Activated CD4-positive, alpha-beta T cell treated with anti-CD3 and anti-CD28 coated beads, Interleukin-2, amount 10 ng/mL, durations not matched to agents 7 days and 5 days (primary cell): Measurements from ENCODE around the gene TADA2B. TPM values are rescaled to one million over a fixed set of nuclear protein-coding genes. Genes with fewer than 3 reads are reported as not detected.

Source experiments
- CTCF ChIA-PET: fragments of 350-600 bp; sonication (Branson Sonifier 250); formaldehyde crosslinking; loops from one replicate; lab custom pipeline; 2021; ENCODE audit warnings: antibody characterized with exemption; lab: Charles Lee
- POLR2A ChIA-PET: fragments of 350-600 bp; sonication (Branson Sonifier 250); formaldehyde crosslinking; loops from one replicate; lab custom pipeline; 2021; ENCODE audit warnings: antibody characterized with exemption; lab: Charles Lee
- DNase-seq: peaks from one replicate; pipeline ENCODE4 v3.0.0-alpha.2; 2020
- H3K27ac Mint-ChIP-seq: one replicate; pipeline ENCODE4 v1.8.0; 2021; ENCODE audit warnings: mild to moderate bottlenecking, moderate library complexity, mixed read lengths
- H3K27me3 Mint-ChIP-seq: one replicate; pipeline ENCODE4 v1.8.0; 2021; ENCODE audit warnings: mixed read lengths
- H3K36me3 Mint-ChIP-seq: one replicate; pipeline ENCODE4 v1.8.0; 2021; ENCODE audit warnings: low read depth, mixed read lengths
- H3K4me1 Mint-ChIP-seq: one replicate; pipeline ENCODE4 v1.8.0; 2021; ENCODE audit warnings: mixed read lengths
- H3K4me3 Mint-ChIP-seq: one replicate; pipeline ENCODE4 v1.8.0; 2021; ENCODE audit warnings: mild to moderate bottlenecking, moderate library complexity, mixed read lengths
- H3K9me3 Mint-ChIP-seq: one replicate; pipeline ENCODE4 v1.8.0; 2021; ENCODE audit warnings: mixed read lengths
- total RNA-seq, 2 experiments: library from RNA; stranded (reverse); gene quantifications; one replicate each; pipeline ENCODE4 v1.2.3, GENCODE V29; 2021

TADA2B gene
- total RNA-seq = 10 to 100 TPM; 25.5 to 26.1 TPM

GRCh38 chr4:7043284-7044136 lies at the start of gene TADA2B:
TADA2B (plus strand) TSS chr4:7043372; CDS start chr4:7043580, 208 bp downstream.
- ChIA-PET POLR2A (interaction anchor here (0.7 to 1.5 kb wide), 3 partner anchors 20 to 57 kb away, joined by 3 to 5 read pairs (median 4); no protein-coding TSS in a partner anchor), CTCF (interaction anchor here (0.7 to 9.0 kb wide), 30 partner anchors 9 to 718 kb away, joined by 3 to 128 read pairs (median 5); partner anchors contain the start of genes GRPEL1 and MRFAP1L1)
- no peaks in the 10 kb centered on the region for H3K9me3 Mint-ChIP-seq
- H3K4me1 Mint-ChIP-seq = peaks cover 43% of the 10 kb centered on the region
- peak within 1 kb of the TSS; percentile 90 for H3K4me3 Mint-ChIP-seq
- peaks cover 6% of the 10 kb centered on the region for H3K27me3 Mint-ChIP-seq
- DNase-seq = peak; percentile 63
- H3K27ac Mint-ChIP-seq = peak within 1 kb of the TSS; percentile 87
- peaks cover 8% of the 10 kb centered on the region for H3K36me3 Mint-ChIP-seq

GRCh38 chr4:6996481-6996880 lies 46.7 kb upstream of the TADA2B start:
- Mint-ChIP-seq H3K9me3 (no peaks in the 10 kb centered on the region), H3K4me3 (no peak overlapping the region), H3K27ac (peak overlapping the region; percentile 57), H3K4me1 (peaks cover 57% of the 10 kb centered on the region), H3K36me3 (peaks cover 62% of the 10 kb centered on the region), H3K27me3 (no peaks in the 10 kb centered on the region)
- no peak for DNase-seq
- ChIA-PET POLR2A (no interaction called here), CTCF (interaction anchor here (0.6 to 1.6 kb wide), 4 partner anchors 16 to 332 kb away, joined by 4 to 5 read pairs (median 4); no protein-coding TSS in a partner anchor)

- no peaks in the 10 kb centered on the region for H3K27me3 Mint-ChIP-seq
- peak; percentile 53 for DNase-seq
- ChIA-PET CTCF (interaction anchor here (0.6 to 1.7 kb wide), 10 partner anchors 9 to 325 kb away, joined by 3 to 9 read pairs (median 4); partner anchors contain the start of genes GRPEL1 and TADA2B), POLR2A (interaction anchor here (0.6 to 0.7 kb wide), 2 partner anchors 53 to 68 kb away, joined by 3 read pairs; partner anchors contain the start of gene GRPEL1)
- peaks cover 38% of the 10 kb centered on the region for H3K4me1 Mint-ChIP-seq
- H3K9me3 Mint-ChIP-seq = no peaks in the 10 kb centered on the region
- peaks cover 69% of the 10 kb centered on the region for H3K36me3 Mint-ChIP-seq
- peak overlapping the region; percentile 33 for H3K4me3 Mint-ChIP-seq
- peak overlapping the region; percentile 95 for H3K27ac Mint-ChIP-seq
Observed at GRCh38 chr4:6999172-7000086, 43.7 kb upstream of the TADA2B start.

GRCh38 chr4:7000421-7001176 lies 42.6 kb upstream of the TADA2B start:
- CTCF ChIA-PET = interaction anchor here (1.1 to 1.7 kb wide), 4 partner anchors 9 to 30 kb away, joined by 3 to 6 read pairs (median 3); no protein-coding TSS in a partner anchor
- Mint-ChIP-seq H3K9me3 (no peaks in the 10 kb centered on the region), H3K27me3 (no peaks in the 10 kb centered on the region), H3K4me3 (no peak overlapping the region), H3K27ac (peak overlapping the region; percentile 95), H3K36me3 (peaks cover 65% of the 10 kb centered on the region), H3K4me1 (peaks cover 33% of the 10 kb centered on the region)
- POLR2A ChIA-PET = no interaction called here
- no peak for DNase-seq

- H3K4me3 Mint-ChIP-seq = no peak overlapping the region
- no peak for DNase-seq
- H3K36me3 Mint-ChIP-seq = peaks cover 64% of the 10 kb centered on the region
- POLR2A ChIA-PET = no interaction called here
- CTCF ChIA-PET = interaction anchor here (1.1 to 1.2 kb wide), 3 partner anchors 9 to 29 kb away, joined by 3 read pairs; no protein-coding TSS in a partner anchor
- H3K27me3 Mint-ChIP-seq = no peaks in the 10 kb centered on the region
- peak overlapping the region; percentile 60 for H3K27ac Mint-ChIP-seq
- H3K9me3 Mint-ChIP-seq = no peaks in the 10 kb centered on the region
- H3K4me1 Mint-ChIP-seq = peaks cover 33% of the 10 kb centered on the region
Observed at GRCh38 chr4:7001271-7001670, 41.9 kb upstream of the TADA2B start.

- Mint-ChIP-seq H3K36me3 (peaks cover 65% of the 10 kb centered on the region), H3K4me1 (peaks cover 33% of the 10 kb centered on the region), H3K9me3 (no peaks in the 10 kb centered on the region), H3K4me3 (no peak overlapping the region), H3K27ac (peak overlapping the region; percentile 60), H3K27me3 (no peaks in the 10 kb centered on the region)
- DNase-seq = no peak
- CTCF ChIA-PET = no interaction called here
- POLR2A ChIA-PET = no interaction called here
Observed at GRCh38 chr4:7002336-7002735, 40.8 kb upstream of the TADA2B start.

- Mint-ChIP-seq H3K4me1 (peaks cover 31% of the 10 kb centered on the region), H3K27me3 (no peaks in the 10 kb centered on the region), H3K36me3 (peaks cover 65% of the 10 kb centered on the region), H3K4me3 (no peak overlapping the region), H3K27ac (no peak overlapping the region), H3K9me3 (no peaks in the 10 kb centered on the region)
- no peak for DNase-seq
- CTCF ChIA-PET = interaction anchor here (0.7 kb wide), 1 partner anchor 1476 kb away, joined by 3 read pairs; no protein-coding TSS in a partner anchor
- POLR2A ChIA-PET = no interaction called here
Observed at GRCh38 chr4:7003176-7003878, 39.8 kb upstream of the TADA2B start.

GRCh38 chr4:7003879-7004240 lies 39.3 kb upstream of the TADA2B start:
- ChIA-PET POLR2A (no interaction called here), CTCF (interaction anchor here (0.7 kb wide), 1 partner anchor 1476 kb away, joined by 3 read pairs; no protein-coding TSS in a partner anchor)
- Mint-ChIP-seq H3K27ac (peak overlapping the region; percentile 52), H3K36me3 (peaks cover 64% of the 10 kb centered on the region), H3K9me3 (no peaks in the 10 kb centered on the region), H3K4me3 (no peak overlapping the region), H3K27me3 (no peaks in the 10 kb centered on the region), H3K4me1 (peaks cover 26% of the 10 kb centered on the region)
- no peak for DNase-seq

- DNase-seq = no peak
- CTCF ChIA-PET = interaction anchor here (0.7 to 1.5 kb wide), 2 partner anchors 11 to 1475 kb away, joined by 3 to 4 read pairs; no protein-coding TSS in a partner anchor
- peaks cover 64% of the 10 kb centered on the region for H3K36me3 Mint-ChIP-seq
- H3K9me3 Mint-ChIP-seq = no peaks in the 10 kb centered on the region
- no peaks in the 10 kb centered on the region for H3K27me3 Mint-ChIP-seq
- POLR2A ChIA-PET = no interaction called here
- H3K27ac Mint-ChIP-seq = no peak overlapping the region
- H3K4me1 Mint-ChIP-seq = peaks cover 21% of the 10 kb centered on the region
- H3K4me3 Mint-ChIP-seq = no peak overlapping the region
Observed at GRCh38 chr4:7004331-7004730, 38.8 kb upstream of the TADA2B start.

GRCh38 chr4:7005571-7005970 lies 37.6 kb upstream of the TADA2B start:
- CTCF ChIA-PET = interaction anchor here (1.5 kb wide), 1 partner anchor 10 kb away, joined by 4 read pairs; no protein-coding TSS in a partner anchor
- Mint-ChIP-seq H3K9me3 (no peaks in the 10 kb centered on the region), H3K4me1 (peaks cover 10% of the 10 kb centered on the region), H3K4me3 (no peak overlapping the region), H3K27ac (no peak overlapping the region), H3K36me3 (peaks cover 62% of the 10 kb centered on the region), H3K27me3 (no peaks in the 10 kb centered on the region)
- POLR2A ChIA-PET = no interaction called here
- no peak for DNase-seq

GRCh38 chr4:7006411-7006810 lies 36.8 kb upstream of the TADA2B start:
- H3K27ac Mint-ChIP-seq = no peak overlapping the region
- no peak for DNase-seq
- CTCF ChIA-PET = no interaction called here
- H3K4me3 Mint-ChIP-seq = no peak overlapping the region
- H3K9me3 Mint-ChIP-seq = no peaks in the 10 kb centered on the region
- peaks cover 61% of the 10 kb centered on the region for H3K36me3 Mint-ChIP-seq
- H3K4me1 Mint-ChIP-seq = peaks cover 5% of the 10 kb centered on the region
- H3K27me3 Mint-ChIP-seq = no peaks in the 10 kb centered on the region
- POLR2A ChIA-PET = no interaction called here
